ENCODE results near the gene PXDN. TPM values are rescaled to one million over a fixed set of nuclear protein-coding genes. Genes with fewer than 3 reads are reported as not detected.

The PXDN gene
- total and polyA plus RNA-seq, 2 of the 13 experiments (the other 11 are each of a cell fraction or from before 2014, with no cell fraction given), result not detected

GRCh38 chr2:1598800-1599199 is 145.5 kb downstream of the PXDN start:
- H3K27ac ChIP-seq (ENCODE audit: extremely low read length, insufficient read depth, low read length), result no peak overlapping the region
- no peak overlapping the region for H3K4me3 ChIP-seq (replicated peaks in 1 of 3; ENCODE audit: insufficient read depth in 1 of 3, low read depth in 2 of 3, low read length in 3 of 3)
- ChIA-PET CTCF (ENCODE audit: low intra/inter-chr PET ratio, low total read pairs) (no interaction called here), POLR2A (no interaction called here)
- H3K9ac ChIP-seq (ENCODE audit: insufficient read depth, low read depth, low read length), result no peak overlapping the region
- BruUV-seq (replicated peaks), result no TSS peak
- no peak overlapping the region for H3K4me2 ChIP-seq (ENCODE audit: low read depth, low read length)
- no peaks in the 10 kb centered on the region for H3K79me2 ChIP-seq (ENCODE audit: insufficient read depth, low read length)
- no peak for DNase-seq (ENCODE audit: low spot score)
- no peak for ATAC-seq
- no peaks in the 10 kb centered on the region for H3K27me3 ChIP-seq (ENCODE audit: control insufficient read depth in 1 of 2, insufficient read depth in 2 of 2, low read length in 2 of 2)
- intact Hi-C loops (cut with micrococcal nuclease; ENCODE audit: unreplicated experiment) (no loop called here), in situ Hi-C loops (cut with HindIII; ENCODE audit: extremely low pct_ligation_motif_present, low pct_unique_long_range_greater_than_20kb) (no loop called here)
- no peaks in the 10 kb centered on the region for H3K36me3 ChIP-seq (replicated peaks in 1 of 2; ENCODE audit: control insufficient read depth in 1 of 2, insufficient read depth in 2 of 2, low read length in 2 of 2)
- no peak for FAIRE-seq
- H2AFZ ChIP-seq (ENCODE audit: low read length), result no peak overlapping the region
- H3K4me1 ChIP-seq (ENCODE audit: insufficient read depth, low read length), result peaks cover 19% of the 10 kb centered on the region
- H4K20me1 ChIP-seq (ENCODE audit: insufficient read depth, low read length), result no peaks in the 10 kb centered on the region
- peaks cover 21% of the 10 kb centered on the region for H3K9me3 ChIP-seq (ENCODE audit: low read length)
- 51% methylated on average over 10 of the region's 10 CpGs for WGBS (ENCODE audit: low lambda C conversion rate)
- no peak for TF ChIP-seq TIGD3 (CRISPR knock-in tag; IDR thresholded peaks at IDR 0.05; ENCODE audit: borderline replicate concordance)
- no peak for TF ChIP-seq ZNF256 (CRISPR knock-in tag; conservative IDR thresholded peaks at IDR 0.05)
- TF ChIP-seq NCOA1 (CRISPR knock-in tag; IDR thresholded peaks at IDR 0.05), result no peak
- TF ChIP-seq ZNF225 (CRISPR knock-in tag; IDR thresholded peaks at IDR 0.05), result no peak
- TF ChIP-seq GLI4 (CRISPR knock-in tag; IDR thresholded peaks at IDR 0.05; ENCODE audit: borderline replicate concordance), result no peak
- no peak for TF ChIP-seq ZXDC (CRISPR knock-in tag; IDR thresholded peaks at IDR 0.05)
- TF ChIP-seq HINFP (CRISPR knock-in tag; IDR thresholded peaks at IDR 0.05; ENCODE audit: low read depth), result no peak
- TF ChIP-seq GTF3A (CRISPR knock-in tag; conservative IDR thresholded peaks at IDR 0.05), result no peak
- no peak for TF ChIP-seq CCAR2 (optimal IDR thresholded peaks at IDR 0.05; ENCODE audit: low read depth, low read length)
- no peak for TF ChIP-seq ZNF335 (CRISPR knock-in tag; IDR thresholded peaks at IDR 0.05)
- TF ChIP-seq NFYB (CRISPR knock-in tag; IDR thresholded peaks at IDR 0.05), result no peak
- TF ChIP-seq ATRX (CRISPR knock-in tag; IDR thresholded peaks at IDR 0.05; ENCODE audit: borderline replicate concordance), result no peak
- TF ChIP-seq UBTF (CRISPR knock-in tag; IDR thresholded peaks at IDR 0.05), result no peak
- TF ChIP-seq DZIP1 (CRISPR knock-in tag; IDR thresholded peaks at IDR 0.05), result no peak
- TF ChIP-seq SIN3B (IDR thresholded peaks at IDR 0.05; ENCODE audit: low read length), result no peak
